ACC112 (cell line): ENCODE data around the gene STARD13.

Experiments used
- H2AFZ ChIP-seq: fragments of 200-600 bp; sonication (generic); one replicate; pipeline ENCODE4 v1.6.0; 2017; ENCODE audit warnings: antibody characterized with exemption, low read length; ENCODE audit not compliant: unreplicated experiment
- H3K27ac ChIP-seq: fragments of 200-600 bp; sonication (generic); 2 replicates; pipeline ENCODE4 v1.5.1; 2014; ENCODE audit warnings: low read depth, mild to moderate bottlenecking, antibody characterized with exemption, low read length, moderate library complexity
- H3K27me3 ChIP-seq: fragments of 200-600 bp; sonication (generic); 2 replicates; pipeline ENCODE4 v1.6.1; 2014; ENCODE audit warnings: mild to moderate bottlenecking, antibody characterized with exemption, low read length, moderate library complexity, mixed read lengths; ENCODE audit not compliant: insufficient read depth
- H3K36me3 ChIP-seq: fragments of 200-600 bp; sonication (generic); 2 replicates; pipeline ENCODE4 v1.6.1; 2016; ENCODE audit warnings: mild to moderate bottlenecking, antibody characterized with exemption, low read length, moderate library complexity, mixed read lengths; ENCODE audit not compliant: insufficient read depth
- H3K4me1 ChIP-seq: fragments of 200-600 bp; sonication (generic); one replicate; pipeline ENCODE4 v1.6.1; 2016; ENCODE audit warnings: low read length, mixed read lengths; ENCODE audit not compliant: insufficient read depth, unreplicated experiment, control insufficient read depth
- H3K4me3 ChIP-seq: fragments of 200-600 bp; sonication (generic); 2 replicates; pipeline ENCODE4 v1.5.1; 2014; ENCODE audit warnings: mild to moderate bottlenecking, low read depth, low read length
- H3K79me2 ChIP-seq: fragments of 200-600 bp; sonication (generic); one replicate; pipeline ENCODE4 v1.6.0; 2016; ENCODE audit warnings: low read length; ENCODE audit not compliant: control insufficient read depth, unreplicated experiment, insufficient read depth

Gene STARD13

DNA sequence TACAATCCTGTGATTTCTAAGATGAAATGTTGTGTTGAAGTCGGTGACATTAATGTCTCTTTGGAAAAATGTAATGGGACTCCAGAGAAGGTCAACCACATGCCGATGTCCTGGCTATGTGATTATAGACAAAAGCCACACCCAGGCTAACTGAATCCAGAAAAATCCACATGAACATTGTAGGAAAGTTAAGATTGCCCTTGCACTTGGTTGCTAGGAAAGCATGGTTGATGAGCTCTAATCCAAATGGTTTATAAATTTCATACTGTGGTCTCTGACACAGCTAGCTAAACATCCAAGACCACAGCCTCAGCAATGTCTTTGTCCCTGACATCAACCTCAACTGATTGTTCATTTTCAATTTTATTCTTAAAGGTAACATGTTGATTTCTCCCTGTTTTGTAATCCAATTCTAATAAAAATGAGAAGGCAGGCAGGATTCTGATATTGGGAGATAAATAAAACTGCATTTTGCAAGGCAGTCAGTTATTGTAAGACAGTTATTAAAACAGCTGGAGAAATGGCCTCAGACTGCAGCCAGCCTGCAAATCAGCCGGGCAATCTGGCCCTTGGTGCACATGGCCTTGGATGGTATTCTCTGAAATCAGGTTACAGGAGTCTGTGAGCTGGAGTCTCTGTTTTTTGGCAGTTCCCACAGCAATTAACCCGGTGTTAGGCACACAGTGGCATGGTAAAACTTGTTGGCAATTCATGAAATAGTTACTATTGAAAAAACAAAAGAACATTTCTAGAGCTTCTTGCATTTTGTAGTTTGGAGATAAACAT lies 93.9 kb downstream of the STARD13 start:
- H3K4me1 ChIP-seq, result peaks cover 82% of the 10 kb centered on the region
- H3K27me3 ChIP-seq, result no peaks in the 10 kb centered on the region
- H3K79me2 ChIP-seq, result peaks cover 83% of the 10 kb centered on the region

DNA sequence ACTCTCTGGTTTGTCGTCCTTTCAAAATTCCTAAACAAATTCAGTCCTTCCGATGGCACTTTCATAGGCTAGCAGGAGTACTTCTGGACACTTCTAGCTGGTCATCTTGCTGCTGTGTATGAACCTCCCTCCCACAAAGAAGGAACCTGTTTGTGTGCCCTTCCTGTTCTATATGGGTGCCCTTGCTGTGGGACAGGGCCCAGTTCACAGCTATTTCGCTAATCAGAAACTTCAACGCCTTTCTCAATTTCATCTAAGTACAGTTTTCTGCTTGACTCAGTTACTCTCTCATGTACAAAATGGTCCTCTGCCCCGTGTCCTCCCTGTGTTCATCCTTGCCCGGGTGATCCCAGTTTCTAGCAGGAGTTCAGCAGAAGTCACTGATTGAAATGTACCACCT lies 96.1 kb downstream of the STARD13 start:
- Histone ChIP-seq H3K27me3 (no peaks in the 10 kb centered on the region), H3K36me3 (peaks cover 7% of the 10 kb centered on the region; the same call in 1 of the 2 replicates), H3K4me3 (no peak overlapping the region), H3K79me2 (peaks cover 87% of the 10 kb centered on the region), H2AFZ (no peak overlapping the region), H3K4me1 (peaks cover 82% of the 10 kb centered on the region), H3K27ac (peak overlapping the region; percentile 84)

More for the DNA sequence above, 93.9 kb downstream of the STARD13 start:
- H3K27ac ChIP-seq, result peak overlapping the region; percentile 48
- no peak overlapping the region for H3K4me3 ChIP-seq
- no peak overlapping the region for H2AFZ ChIP-seq
- H3K36me3 ChIP-seq, result peaks cover 3% of the 10 kb centered on the region; the same call in 1 of the 2 replicates

DNA sequence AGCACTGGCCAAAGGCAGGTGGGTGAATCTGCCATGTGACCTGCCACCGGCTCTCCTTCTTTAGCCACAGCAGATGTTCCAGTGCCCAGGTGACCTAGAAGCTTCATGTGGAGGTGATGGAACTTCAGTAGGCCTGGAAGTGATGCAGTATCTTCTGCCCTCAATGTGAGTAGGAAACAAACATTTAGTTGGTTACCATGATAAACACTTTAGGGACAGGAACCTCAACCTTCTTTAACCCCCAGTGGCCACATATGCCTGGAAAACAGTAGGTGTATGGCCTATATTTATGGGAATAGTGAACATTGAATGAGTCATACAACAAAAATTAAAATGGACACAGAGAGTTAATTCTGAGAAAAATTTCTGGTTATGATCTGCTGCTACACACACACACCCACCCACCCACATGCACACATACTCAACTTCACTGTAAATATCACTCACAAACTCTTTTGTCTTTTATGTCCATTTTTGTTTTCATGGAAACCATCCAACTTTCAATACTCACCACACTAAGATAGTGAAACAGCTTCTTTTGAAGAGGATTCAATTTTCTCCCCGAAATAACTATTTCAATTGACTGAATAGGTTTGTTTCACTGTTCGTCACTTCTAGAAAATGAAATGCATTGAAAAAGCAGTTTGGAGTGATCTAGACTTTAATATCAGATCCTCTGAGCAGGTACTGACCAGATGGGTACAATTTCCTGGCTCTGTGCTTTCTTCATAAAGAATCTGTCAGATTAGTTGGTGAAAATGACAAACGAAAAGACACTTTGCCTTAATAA lies 97.3 kb downstream of the STARD13 start:
- H2AFZ ChIP-seq, result no peak overlapping the region
- peak overlapping the region; percentile 84 for H3K27ac ChIP-seq
- no peaks in the 10 kb centered on the region for H3K27me3 ChIP-seq
- H3K36me3 ChIP-seq, result peaks cover 8% of the 10 kb centered on the region; the same call in 1 of the 2 replicates
- peak overlapping the region; percentile 18 for H3K4me3 ChIP-seq
- H3K79me2 ChIP-seq, result peaks cover 88% of the 10 kb centered on the region
- peaks cover 81% of the 10 kb centered on the region for H3K4me1 ChIP-seq

DNA sequence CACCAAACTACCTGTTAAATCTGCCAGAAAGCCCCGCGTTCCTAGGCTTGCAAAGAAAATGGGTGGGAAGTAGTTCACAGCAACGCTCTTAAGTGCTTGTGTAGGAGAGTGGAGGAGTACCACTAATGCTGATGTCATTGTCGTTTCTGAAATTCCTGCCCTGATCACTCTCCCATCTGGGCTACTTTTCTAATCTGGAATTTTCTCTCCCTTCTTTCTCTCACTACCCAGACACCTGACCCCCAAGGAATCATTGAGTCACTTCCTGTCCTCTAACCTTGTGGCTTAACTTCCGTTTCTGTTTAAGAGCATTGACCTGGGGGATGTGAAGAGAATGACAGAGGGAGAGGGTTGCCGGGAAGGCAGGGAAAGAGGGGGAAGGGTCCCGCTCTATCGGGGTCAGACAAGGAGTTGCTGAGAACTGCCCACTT lies 98.7 kb downstream of the STARD13 start:
- Histone ChIP-seq H3K79me2 (peaks cover 89% of the 10 kb centered on the region), H3K4me1 (peaks cover 74% of the 10 kb centered on the region), H3K36me3 (peaks cover 8% of the 10 kb centered on the region; the same call in 1 of the 2 replicates), H3K4me3 (no peak overlapping the region), H3K27me3 (no peaks in the 10 kb centered on the region), H3K27ac (peak overlapping the region; percentile 84), H2AFZ (no peak overlapping the region)

DNA sequence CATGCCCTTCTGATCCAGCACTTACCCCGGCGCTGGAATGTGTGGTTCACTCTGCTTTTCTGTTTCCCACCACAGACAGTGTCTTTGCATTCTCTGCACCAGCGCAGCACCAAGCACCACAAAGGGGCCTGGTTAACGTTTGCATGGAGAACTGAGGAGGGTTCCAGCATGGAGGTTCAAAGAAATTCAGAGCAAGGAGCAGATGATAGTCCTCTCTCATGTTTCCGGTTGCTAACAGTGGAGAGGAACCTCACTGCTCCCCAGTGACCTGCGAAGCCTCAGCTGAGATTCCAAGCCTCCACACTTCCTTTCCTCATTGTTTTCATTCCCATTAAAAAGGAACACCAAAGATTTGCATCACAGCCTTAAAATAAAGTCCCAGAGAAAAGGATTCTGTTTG lies 99.7 kb downstream of the STARD13 start:
- Histone ChIP-seq H3K27ac (peak overlapping the region; percentile 84), H2AFZ (no peak overlapping the region), H3K4me1 (peaks cover 64% of the 10 kb centered on the region), H3K4me3 (no peak overlapping the region), H3K79me2 (peaks cover 89% of the 10 kb centered on the region), H3K36me3 (peaks cover 8% of the 10 kb centered on the region; the same call in 1 of the 2 replicates), H3K27me3 (no peaks in the 10 kb centered on the region)

DNA sequence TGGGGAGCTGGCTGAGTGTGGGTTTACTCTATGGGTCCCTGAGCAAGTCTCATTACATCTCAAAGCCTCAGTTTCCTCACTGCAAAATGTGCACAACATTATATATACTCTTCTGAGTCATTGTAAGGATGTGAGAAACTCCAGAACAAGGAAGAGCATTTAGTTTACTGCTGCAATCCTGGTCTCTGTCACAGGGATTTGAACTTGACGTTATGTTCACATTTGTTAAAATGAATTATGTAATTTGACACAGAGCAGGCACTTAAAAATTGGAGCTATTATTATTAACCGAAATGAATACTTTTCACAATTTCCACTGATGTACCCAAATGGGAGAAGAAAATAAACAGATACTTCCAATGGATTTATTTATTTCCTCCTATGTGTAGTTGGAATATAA lies 101.0 kb downstream of the STARD13 start:
- H3K79me2 ChIP-seq, result peaks cover 93% of the 10 kb centered on the region
- peaks cover 12% of the 10 kb centered on the region; the same call in 1 of the 2 replicates for H3K36me3 ChIP-seq
- H3K4me3 ChIP-seq, result no peak overlapping the region
- H3K27me3 ChIP-seq, result no peaks in the 10 kb centered on the region
- peaks cover 55% of the 10 kb centered on the region for H3K4me1 ChIP-seq
- H3K27ac ChIP-seq, result peak overlapping the region; percentile 84; the same call in 1 of the 2 replicates
- no peak overlapping the region for H2AFZ ChIP-seq

DNA sequence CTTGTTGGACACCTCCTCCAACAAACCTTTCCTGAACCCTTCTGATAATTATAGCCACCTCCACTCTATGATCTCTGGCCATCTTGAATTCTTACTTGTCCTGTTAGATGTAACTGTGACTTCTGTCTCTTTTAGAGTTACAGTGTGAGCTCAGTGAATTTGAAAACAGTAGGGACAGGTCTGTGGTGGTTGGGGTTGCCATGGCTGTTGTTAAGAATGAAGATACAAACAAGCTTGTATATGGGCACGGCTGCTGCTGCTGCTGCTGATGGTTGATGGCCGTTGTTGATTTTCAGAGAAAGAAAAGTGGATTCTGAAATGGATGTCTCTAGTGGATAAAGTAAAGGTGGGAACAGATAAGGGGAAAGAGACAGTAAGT lies 101.5 kb downstream of the STARD13 start:
- Histone ChIP-seq H3K4me3 (no peak overlapping the region), H3K36me3 (peaks cover 17% of the 10 kb centered on the region; the same call in 1 of the 2 replicates), H3K4me1 (peaks cover 51% of the 10 kb centered on the region), H3K27ac (peak overlapping the region; percentile 84), H3K27me3 (no peaks in the 10 kb centered on the region), H2AFZ (no peak overlapping the region), H3K79me2 (peaks cover 93% of the 10 kb centered on the region)

DNA sequence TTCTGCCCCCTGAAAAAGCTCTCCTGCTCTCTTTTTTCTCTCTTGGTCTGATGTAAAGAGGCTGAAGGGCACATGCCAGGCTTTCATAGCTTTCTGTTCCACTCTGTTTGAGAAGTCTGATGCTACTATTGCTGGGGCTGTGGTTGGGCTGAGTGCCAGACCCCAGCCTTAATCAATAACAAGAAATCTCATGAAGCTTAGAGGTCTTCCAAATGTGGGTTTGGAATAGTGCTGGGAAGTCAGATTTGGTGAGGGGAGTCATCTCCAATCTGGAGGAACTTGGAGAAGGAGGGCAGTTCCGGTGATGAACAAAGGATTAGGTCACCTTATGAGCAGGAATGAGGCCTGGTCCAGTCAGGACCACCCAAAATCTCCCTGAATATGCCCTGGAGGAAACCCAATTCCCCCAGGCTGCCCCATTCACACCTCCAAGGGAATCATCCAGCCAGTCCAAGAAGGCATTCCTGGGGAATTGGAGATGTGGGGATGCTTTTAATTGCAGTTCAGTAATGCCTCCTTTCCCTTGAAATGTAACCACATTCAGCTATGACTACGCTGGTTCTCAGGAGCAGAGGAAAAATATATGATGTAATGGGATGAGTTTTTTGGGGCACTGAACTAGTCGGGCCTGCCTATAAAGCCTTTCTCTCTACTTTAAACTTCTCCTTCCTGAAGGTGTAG lies 102.0 kb downstream of the STARD13 start:
- Histone ChIP-seq H3K27me3 (no peaks in the 10 kb centered on the region), H3K4me1 (peaks cover 50% of the 10 kb centered on the region), H3K36me3 (peaks cover 18% of the 10 kb centered on the region; the same call in 1 of the 2 replicates), H3K27ac (peak overlapping the region; percentile 84), H2AFZ (no peak overlapping the region), H3K4me3 (no peak overlapping the region), H3K79me2 (peaks cover 94% of the 10 kb centered on the region)

DNA sequence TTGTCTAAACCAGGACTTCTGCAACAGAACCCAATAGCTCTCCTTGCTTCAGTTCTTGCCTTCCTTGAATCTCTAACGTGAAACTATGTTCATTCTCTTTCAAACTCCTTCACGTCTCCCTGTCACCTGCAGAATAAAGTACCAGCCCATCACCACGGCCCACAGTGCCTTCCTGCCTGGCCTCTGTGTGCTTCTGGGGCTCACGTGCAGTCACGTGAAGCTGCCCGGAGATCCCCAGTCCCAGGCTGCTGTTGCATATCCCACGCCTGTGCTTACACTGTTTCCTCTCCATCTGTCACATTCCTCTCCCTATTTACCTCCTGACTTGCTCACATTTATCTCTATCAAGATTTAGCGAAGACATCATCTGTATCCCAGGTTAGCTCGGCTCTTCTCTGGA lies 102.8 kb downstream of the STARD13 start:
- H3K27me3 ChIP-seq, result no peaks in the 10 kb centered on the region
- no peak overlapping the region for H3K4me3 ChIP-seq
- H3K36me3 ChIP-seq, result peaks cover 15% of the 10 kb centered on the region; the same call in 1 of the 2 replicates
- H2AFZ ChIP-seq, result no peak overlapping the region
- no peak overlapping the region for H3K27ac ChIP-seq
- peaks cover 48% of the 10 kb centered on the region for H3K4me1 ChIP-seq
- peaks cover 96% of the 10 kb centered on the region for H3K79me2 ChIP-seq

DNA sequence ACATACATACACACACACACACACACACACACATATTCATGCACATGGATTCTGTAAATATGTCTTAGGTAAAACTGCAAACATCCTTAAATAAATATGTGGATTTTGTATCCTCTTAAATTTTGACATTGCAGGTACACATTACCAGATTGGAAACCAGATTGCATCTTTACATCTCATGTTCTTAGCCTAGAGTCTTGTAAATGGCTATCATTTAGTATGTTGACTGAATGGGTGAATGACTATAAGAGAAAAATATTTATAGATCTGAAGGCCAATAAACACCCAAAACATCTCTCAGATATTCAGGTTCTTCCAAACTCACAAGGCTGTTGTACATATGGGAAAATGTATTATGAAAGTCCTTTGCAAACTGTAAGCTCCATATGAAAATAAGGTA lies 104.3 kb downstream of the STARD13 start:
- peaks cover 15% of the 10 kb centered on the region; the same call in 1 of the 2 replicates for H3K36me3 ChIP-seq
- no peak overlapping the region for H3K4me3 ChIP-seq
- peaks cover 93% of the 10 kb centered on the region for H3K79me2 ChIP-seq
- H3K27me3 ChIP-seq, result no peaks in the 10 kb centered on the region
- H3K27ac ChIP-seq, result no peak overlapping the region
- peaks cover 35% of the 10 kb centered on the region for H3K4me1 ChIP-seq
- no peak overlapping the region for H2AFZ ChIP-seq
